ENCODE measurements around the gene TTC31.

DNA sequence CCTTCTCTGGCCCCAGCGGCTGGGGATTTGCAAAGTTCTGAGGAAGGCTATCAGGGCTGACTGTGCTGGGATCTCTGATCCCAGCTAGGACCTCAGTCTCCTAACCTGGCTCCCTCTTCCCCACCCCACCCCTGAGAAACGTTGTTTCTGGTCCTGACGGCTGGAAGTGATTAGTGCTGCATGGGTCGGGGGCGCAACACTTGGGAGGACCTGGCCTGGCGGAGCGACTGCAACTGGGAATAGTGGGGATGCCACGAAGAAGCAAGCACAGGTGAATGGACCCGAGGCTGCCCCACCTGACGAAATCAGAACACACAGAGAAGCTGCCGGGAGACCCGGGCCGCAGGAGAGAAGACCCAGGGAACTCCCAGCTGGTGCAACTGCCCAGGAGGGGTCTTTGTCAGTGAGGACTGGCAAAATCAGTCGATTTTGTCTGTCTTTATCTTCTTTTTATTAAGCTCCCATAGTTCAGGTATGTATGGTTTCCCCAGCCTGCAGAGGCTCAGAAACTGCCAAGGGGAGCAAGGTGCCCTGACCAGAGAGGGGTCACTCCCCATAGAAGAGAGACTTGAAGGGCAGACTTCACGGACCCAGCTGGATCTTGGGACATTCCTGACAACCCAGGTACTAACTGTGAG is 17.2 kb downstream of the TTC31 start:
- TF ChIP-seq, protein P1, sequence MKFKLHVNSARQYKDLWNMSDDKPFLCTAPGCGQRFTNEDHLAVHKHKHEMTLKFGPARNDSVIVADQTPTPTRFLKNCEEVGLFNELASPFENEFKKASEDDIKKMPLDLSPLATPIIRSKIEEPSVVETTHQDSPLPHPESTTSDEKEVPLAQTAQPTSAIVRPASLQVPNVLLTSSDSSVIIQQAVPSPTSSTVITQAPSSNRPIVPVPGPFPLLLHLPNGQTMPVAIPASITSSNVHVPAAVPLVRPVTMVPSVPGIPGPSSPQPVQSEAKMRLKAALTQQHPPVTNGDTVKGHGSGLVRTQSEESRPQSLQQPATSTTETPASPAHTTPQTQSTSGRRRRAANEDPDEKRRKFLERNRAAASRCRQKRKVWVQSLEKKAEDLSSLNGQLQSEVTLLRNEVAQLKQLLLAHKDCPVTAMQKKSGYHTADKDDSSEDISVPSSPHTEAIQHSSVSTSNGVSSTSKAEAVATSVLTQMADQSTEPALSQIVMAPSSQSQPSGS (CRISPR knock-in tag; IDR thresholded peaks at IDR 0.05; ENCODE audit: borderline replicate concordance, low read depth): no peak
- TF ChIP-seq, protein P2, sequence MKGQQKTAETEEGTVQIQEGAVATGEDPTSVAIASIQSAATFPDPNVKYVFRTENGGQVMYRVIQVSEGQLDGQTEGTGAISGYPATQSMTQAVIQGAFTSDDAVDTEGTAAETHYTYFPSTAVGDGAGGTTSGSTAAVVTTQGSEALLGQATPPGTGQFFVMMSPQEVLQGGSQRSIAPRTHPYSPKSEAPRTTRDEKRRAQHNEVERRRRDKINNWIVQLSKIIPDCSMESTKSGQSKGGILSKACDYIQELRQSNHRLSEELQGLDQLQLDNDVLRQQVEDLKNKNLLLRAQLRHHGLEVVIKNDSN (CRISPR knock-in tag; IDR thresholded peaks at IDR 0.05): no peak
- TF ChIP-seq, protein P3, sequence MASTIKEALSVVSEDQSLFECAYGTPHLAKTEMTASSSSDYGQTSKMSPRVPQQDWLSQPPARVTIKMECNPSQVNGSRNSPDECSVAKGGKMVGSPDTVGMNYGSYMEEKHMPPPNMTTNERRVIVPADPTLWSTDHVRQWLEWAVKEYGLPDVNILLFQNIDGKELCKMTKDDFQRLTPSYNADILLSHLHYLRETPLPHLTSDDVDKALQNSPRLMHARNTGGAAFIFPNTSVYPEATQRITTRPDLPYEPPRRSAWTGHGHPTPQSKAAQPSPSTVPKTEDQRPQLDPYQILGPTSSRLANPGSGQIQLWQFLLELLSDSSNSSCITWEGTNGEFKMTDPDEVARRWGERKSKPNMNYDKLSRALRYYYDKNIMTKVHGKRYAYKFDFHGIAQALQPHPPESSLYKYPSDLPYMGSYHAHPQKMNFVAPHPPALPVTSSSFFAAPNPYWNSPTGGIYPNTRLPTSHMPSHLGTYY (CRISPR knock-in tag; IDR thresholded peaks at IDR 0.05): no peak
